Activated T-helper 1 cell treated with anti-CD3 and anti-CD28 coated beads, Interleukin-12 subunit alpha, Interleukin-12 subunit beta, Interleukin-2, Interleukin-4 antibody, amounts not matched to agents 30 ng/mL and 10 ng/mL and 1 ng/mL, durations not matched to agents 14 hours and 24 hours and 36 hours (primary cell): ENCODE data around the gene TFAP2A. TPM values are rescaled to one million over a fixed set of nuclear protein-coding genes. Genes with fewer than 3 reads are reported as not detected.

ENCODE experiments used
- DNase-seq: peaks from one replicate; pipeline ENCODE4 v3.0.0; 2021; ENCODE audit warnings: low spot score
- H3K27ac Mint-ChIP-seq: one replicate; pipeline ENCODE4 v1.8.0; 2021; ENCODE audit warnings: mild to moderate bottlenecking, mixed read lengths
- H3K27me3 Mint-ChIP-seq: one replicate; pipeline ENCODE4 v1.8.0; 2022; ENCODE audit warnings: mild to moderate bottlenecking, moderate library complexity, mixed read lengths; ENCODE audit not compliant: insufficient read depth
- H3K36me3 Mint-ChIP-seq: one replicate; pipeline ENCODE4 v1.8.0; 2021; ENCODE audit warnings: low read depth, mixed read lengths
- H3K4me1 Mint-ChIP-seq: one replicate; pipeline ENCODE4 v1.8.0; 2021; ENCODE audit warnings: low read depth, mixed read lengths
- H3K4me3 Mint-ChIP-seq: one replicate; pipeline ENCODE4 v1.8.0; 2021; ENCODE audit warnings: mild to moderate bottlenecking, moderate library complexity, mixed read lengths
- H3K9me3 Mint-ChIP-seq: one replicate; pipeline ENCODE4 v1.8.0; 2021; ENCODE audit warnings: mixed read lengths
- intact Hi-C: fragments of 100-400 bp; cut with micrococcal nuclease; formaldehyde crosslinking; loops from one replicate; pipeline ENCODE4 v1.15.1; 2024
- total RNA-seq: library from RNA; stranded (reverse); gene quantifications from 2 replicates; pipeline ENCODE4 v1.2.3, GENCODE V29; 2022

TFAP2A gene
- total RNA-seq, 1 donor from 2014 or later = not detected

- intact Hi-C loops = no loop called here
- H3K9me3 Mint-ChIP-seq = peaks cover 16% of the 10 kb centered on the region
- peaks cover 69% of the 10 kb centered on the region for H3K27me3 Mint-ChIP-seq
- peaks cover under 1% of the 10 kb centered on the region for H3K36me3 Mint-ChIP-seq
- no peak for DNase-seq
- no peak overlapping the region for H3K4me3 Mint-ChIP-seq
- peaks cover 10% of the 10 kb centered on the region for H3K4me1 Mint-ChIP-seq
- no peak overlapping the region for H3K27ac Mint-ChIP-seq
Measured at GRCh38 chr6:10399451-10399850, 15.4 kb downstream of the TFAP2A start.

GRCh38 chr6:10398446-10399218, 16.2 kb downstream of the TFAP2A start:
- Mint-ChIP-seq H3K4me1 (peaks cover 7% of the 10 kb centered on the region), H3K27ac (no peak overlapping the region), H3K9me3 (peaks cover 15% of the 10 kb centered on the region), H3K27me3 (peaks cover 77% of the 10 kb centered on the region), H3K36me3 (peaks cover 2% of the 10 kb centered on the region), H3K4me3 (no peak overlapping the region)
- DNase-seq = no peak
- intact Hi-C loops = no loop called here

- Mint-ChIP-seq H3K27ac (no peak overlapping the region), H3K9me3 (peaks cover 10% of the 10 kb centered on the region), H3K4me3 (no peak overlapping the region), H3K4me1 (no peaks in the 10 kb centered on the region), H3K27me3 (peaks cover 82% of the 10 kb centered on the region), H3K36me3 (peaks cover 2% of the 10 kb centered on the region)
- intact Hi-C loops = no loop called here
- no peak for DNase-seq
Measured at GRCh38 chr6:10397756-10398445, 17.0 kb downstream of the TFAP2A start.

- Mint-ChIP-seq H3K4me3 (no peak overlapping the region), H3K4me1 (no peaks in the 10 kb centered on the region), H3K27me3 (peaks cover 84% of the 10 kb centered on the region), H3K36me3 (peaks cover 2% of the 10 kb centered on the region), H3K9me3 (peaks cover 10% of the 10 kb centered on the region), H3K27ac (no peak overlapping the region)
- intact Hi-C loops = no loop called here
- no peak for DNase-seq
Measured at GRCh38 chr6:10396785-10397184, 18.1 kb downstream of the TFAP2A start.

- H3K4me1 Mint-ChIP-seq = no peaks in the 10 kb centered on the region
- H3K4me3 Mint-ChIP-seq = no peak overlapping the region
- no peak for DNase-seq
- H3K9me3 Mint-ChIP-seq = peaks cover 8% of the 10 kb centered on the region
- intact Hi-C loops = loop anchor here (1.0 to 2.0 kb wide), 3 partner anchors 12 to 17 kb away; no protein-coding TSS in a partner anchor
- peaks cover 2% of the 10 kb centered on the region for H3K36me3 Mint-ChIP-seq
- no peak overlapping the region for H3K27ac Mint-ChIP-seq
- H3K27me3 Mint-ChIP-seq = peaks cover 84% of the 10 kb centered on the region
Measured at GRCh38 chr6:10395704-10396546, 18.9 kb downstream of the TFAP2A start.

- intact Hi-C loops = loop anchor here (1.0 to 2.0 kb wide), 3 partner anchors 11 to 18 kb away; no protein-coding TSS in a partner anchor
Measured at GRCh38 chr6:10395171-10395703, 19.6 kb downstream of the TFAP2A start.

GRCh38 chr6:10393544-10394225, 21.2 kb downstream of the TFAP2A start:
- H3K4me1 Mint-ChIP-seq = no peaks in the 10 kb centered on the region
- intact Hi-C loops = loop anchor here (1.0 to 2.0 kb wide), 2 partner anchors 10 to 15 kb away; no protein-coding TSS in a partner anchor

More at GRCh38 chr6:10395171-10395703, 19.6 kb downstream of the TFAP2A start:
- H3K27ac Mint-ChIP-seq = no peak overlapping the region
- no peak overlapping the region for H3K4me3 Mint-ChIP-seq
- no peak for DNase-seq
- peaks cover 86% of the 10 kb centered on the region for H3K27me3 Mint-ChIP-seq
- peaks cover 3% of the 10 kb centered on the region for H3K36me3 Mint-ChIP-seq
- peaks cover 4% of the 10 kb centered on the region for H3K9me3 Mint-ChIP-seq
- H3K4me1 Mint-ChIP-seq = no peaks in the 10 kb centered on the region

GRCh38 chr6:10391799-10392198, 23.1 kb downstream of the TFAP2A start:
- peaks cover 4% of the 10 kb centered on the region for H3K9me3 Mint-ChIP-seq
- intact Hi-C loops = no loop called here
- no peaks in the 10 kb centered on the region for H3K4me1 Mint-ChIP-seq
- peaks cover 7% of the 10 kb centered on the region for H3K36me3 Mint-ChIP-seq
- no peak overlapping the region for H3K27ac Mint-ChIP-seq
- H3K4me3 Mint-ChIP-seq = no peak overlapping the region
- H3K27me3 Mint-ChIP-seq = peaks cover 92% of the 10 kb centered on the region
- no peak for DNase-seq

More at GRCh38 chr6:10393544-10394225, 21.2 kb downstream of the TFAP2A start:
- Mint-ChIP-seq H3K27me3 (peaks cover 90% of the 10 kb centered on the region), H3K4me3 (no peak overlapping the region), H3K27ac (no peak overlapping the region), H3K36me3 (peaks cover 7% of the 10 kb centered on the region), H3K9me3 (peaks cover 5% of the 10 kb centered on the region)
- no peak for DNase-seq

GRCh38 chr6:10391299-10391630, 23.6 kb downstream of the TFAP2A start:
- no peaks in the 10 kb centered on the region for H3K4me1 Mint-ChIP-seq
- H3K4me3 Mint-ChIP-seq = no peak overlapping the region
- DNase-seq = no peak
- intact Hi-C loops = no loop called here
- no peak overlapping the region for H3K27ac Mint-ChIP-seq
- H3K27me3 Mint-ChIP-seq = peaks cover 95% of the 10 kb centered on the region
- peaks cover 7% of the 10 kb centered on the region for H3K36me3 Mint-ChIP-seq
- peaks cover 4% of the 10 kb centered on the region for H3K9me3 Mint-ChIP-seq

- DNase-seq = no peak
- H3K27ac Mint-ChIP-seq = peak overlapping the region; percentile 67
Measured at GRCh38 chr6:10390495-10391298, 24.2 kb downstream of the TFAP2A start.

GRCh38 chr6:10389739-10390494, 25.0 kb downstream of the TFAP2A start:
- peak overlapping the region; percentile 4 for H3K27ac Mint-ChIP-seq
- no peak for DNase-seq
- H3K27me3 Mint-ChIP-seq = peaks cover 86% of the 10 kb centered on the region
- H3K9me3 Mint-ChIP-seq = peaks cover 4% of the 10 kb centered on the region
- no peaks in the 10 kb centered on the region for H3K4me1 Mint-ChIP-seq
- intact Hi-C loops = loop anchor here (5.0 kb wide), 1 partner anchor 492 kb away; the partner anchor contains the start of gene GCM2
- H3K4me3 Mint-ChIP-seq = no peak overlapping the region
- peaks cover 7% of the 10 kb centered on the region for H3K36me3 Mint-ChIP-seq

More at GRCh38 chr6:10390495-10391298, 24.2 kb downstream of the TFAP2A start:
- Mint-ChIP-seq H3K27me3 (peaks cover 94% of the 10 kb centered on the region), H3K36me3 (peaks cover 7% of the 10 kb centered on the region), H3K4me3 (no peak overlapping the region), H3K9me3 (peaks cover 4% of the 10 kb centered on the region), H3K4me1 (no peaks in the 10 kb centered on the region)
- intact Hi-C loops = no loop called here
